Suprapubic skin (tissue), 3 donors: Measurements from ENCODE around the gene CSRNP3.

Experiments
- POLR2AphosphoS5 ChIP-seq, 3 donors: sonication (generic); formaldehyde crosslinking; IDR thresholded peaks; one replicate each; pipeline ENCODE4 v1.6.1; 2017; ENCODE audit warnings: antibody characterized with exemption in 3 of 3
- TF ChIP-seq, protein P1 (sequence below), 2 donors: fragments of 200-600 bp in 1 of 2; fragments of 450-650 bp in 1 of 2; sonication (generic) in 1 of 2; IDR thresholded peaks; one replicate each; pipeline ENCODE4 v1.5.1; 2016 to 2019; ENCODE audit warnings: antibody characterized with exemption in 2 of 2, mild to moderate bottlenecking in 1 of 2, moderate library complexity in 1 of 2

- TF ChIP-seq, protein P1, sequence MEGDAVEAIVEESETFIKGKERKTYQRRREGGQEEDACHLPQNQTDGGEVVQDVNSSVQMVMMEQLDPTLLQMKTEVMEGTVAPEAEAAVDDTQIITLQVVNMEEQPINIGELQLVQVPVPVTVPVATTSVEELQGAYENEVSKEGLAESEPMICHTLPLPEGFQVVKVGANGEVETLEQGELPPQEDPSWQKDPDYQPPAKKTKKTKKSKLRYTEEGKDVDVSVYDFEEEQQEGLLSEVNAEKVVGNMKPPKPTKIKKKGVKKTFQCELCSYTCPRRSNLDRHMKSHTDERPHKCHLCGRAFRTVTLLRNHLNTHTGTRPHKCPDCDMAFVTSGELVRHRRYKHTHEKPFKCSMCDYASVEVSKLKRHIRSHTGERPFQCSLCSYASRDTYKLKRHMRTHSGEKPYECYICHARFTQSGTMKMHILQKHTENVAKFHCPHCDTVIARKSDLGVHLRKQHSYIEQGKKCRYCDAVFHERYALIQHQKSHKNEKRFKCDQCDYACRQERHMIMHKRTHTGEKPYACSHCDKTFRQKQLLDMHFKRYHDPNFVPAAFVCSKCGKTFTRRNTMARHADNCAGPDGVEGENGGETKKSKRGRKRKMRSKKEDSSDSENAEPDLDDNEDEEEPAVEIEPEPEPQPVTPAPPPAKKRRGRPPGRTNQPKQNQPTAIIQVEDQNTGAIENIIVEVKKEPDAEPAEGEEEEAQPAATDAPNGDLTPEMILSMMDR (IDR thresholded peaks at IDR 0.05): no peak
- TF ChIP-seq POLR2AphosphoS5 (IDR thresholded peaks at IDR 0.05): no peak
These were observed 39.4 kb downstream of the CSRNP3 start for GRCh38 chr2:165508927-165509326.
